Neural progenitor cell (in vitro differentiated cells): ENCODE measurements around the gene CD46. TPM values are rescaled to one million over a fixed set of nuclear protein-coding genes. Genes with fewer than 3 reads are reported as not detected.

Source experiments
- DNase-seq: peaks from one replicate; pipeline ENCODE4 v3.0.0-alpha.2; 2016; ENCODE audit warnings: low spot score
- H2AFZ ChIP-seq: fragments of 200-600 bp; sonication (generic); replicated peaks from 2 replicates; pipeline ENCODE4 v1.6.1; 2016; ENCODE audit warnings: antibody characterized with exemption
- H3F3A ChIP-seq: fragments of 200-600 bp; sonication (generic); 2 replicates; pipeline ENCODE4 v1.6.1; 2016; ENCODE audit warnings: antibody characterized with exemption, low read depth
- H3K27ac ChIP-seq: fragments of 200-600 bp; sonication (generic); 2 replicates; pipeline ENCODE4 v1.5.1; 2016; ENCODE audit warnings: mild to moderate bottlenecking
- H3K27me3 ChIP-seq: fragments of 200-600 bp; sonication (generic); 2 replicates; pipeline ENCODE4 v1.6.1; 2016; ENCODE audit warnings: mild to moderate bottlenecking, moderate library complexity
- H3K36me3 ChIP-seq: fragments of 200-600 bp; sonication (generic); 2 replicates; pipeline ENCODE4 v1.5.1; 2016
- H3K4me1 ChIP-seq: fragments of 200-600 bp; sonication (generic); 2 replicates; pipeline ENCODE4 v1.6.1; 2016; ENCODE audit warnings: mixed run types
- H3K4me2 ChIP-seq: fragments of 200-600 bp; sonication (generic); 2 replicates; pipeline ENCODE4 v1.6.1; 2016
- H3K4me3 ChIP-seq: fragments of 200-600 bp; sonication (generic); 2 replicates; pipeline ENCODE4 v1.5.1; 2016
- H3K79me2 ChIP-seq: fragments of 200-600 bp; sonication (generic); 2 replicates; pipeline ENCODE4 v1.6.1; 2016; ENCODE audit warnings: low read depth
- H3K9ac ChIP-seq: fragments of 200-600 bp; sonication (generic); 2 replicates; pipeline ENCODE4 v1.6.1; 2016
- H3K9me3 ChIP-seq: fragments of 200-600 bp; sonication (generic); 2 replicates; pipeline ENCODE4 v1.5.1; 2016; ENCODE audit warnings: low read depth
- H4K20me1 ChIP-seq: fragments of 200-600 bp; sonication (generic); 2 replicates; pipeline ENCODE4 v1.6.1; 2016; ENCODE audit warnings: low read depth
- H3K27ac Mint-ChIP-seq: 3 replicates; pipeline ENCODE4 v1.8.0; 2021; ENCODE audit warnings: mixed read lengths
- H3K27me3 Mint-ChIP-seq: 2 replicates; pipeline ENCODE4 v1.8.0; 2022; ENCODE audit warnings: low read depth, mild to moderate bottlenecking, inconsistent platforms, moderate library complexity, mixed read lengths; ENCODE audit not compliant: insufficient read depth
- H3K36me3 Mint-ChIP-seq: 3 replicates; pipeline ENCODE4 v1.8.0; 2021; ENCODE audit warnings: mixed read lengths
- H3K4me1 Mint-ChIP-seq: 3 replicates; pipeline ENCODE4 v1.8.0; 2021; ENCODE audit warnings: mixed read lengths
- H3K4me3 Mint-ChIP-seq: 3 replicates; pipeline ENCODE4 v1.8.0; 2021; ENCODE audit warnings: mild to moderate bottlenecking, moderate library complexity, mixed read lengths
- H3K9me3 Mint-ChIP-seq: 3 replicates; pipeline ENCODE4 v1.8.0; 2020; ENCODE audit warnings: mixed read lengths
- CTCF ChIP-seq: fragments of 200-600 bp; sonication (generic); IDR thresholded peaks from 2 replicates; pipeline ENCODE4 v1.5.1; 2017; ENCODE audit warnings: antibody characterized with exemption, mild to moderate bottlenecking
- EZH2 ChIP-seq: fragments of 200-600 bp; sonication (generic); IDR thresholded peaks from 2 replicates; pipeline ENCODE4 v1.6.1; 2017; ENCODE audit warnings: antibody characterized with exemption, mild to moderate bottlenecking, moderate library complexity
- EZH2phosphoT487 ChIP-seq: fragments of 200-600 bp; sonication (generic); IDR thresholded peaks from 2 replicates; pipeline ENCODE4 v1.6.1; 2017; ENCODE audit warnings: antibody characterized with exemption
- total RNA-seq: library from RNA; depleted of rRNA; stranded (reverse); fragments of >200 nt; gene quantifications from 2 replicates; pipeline ENCODE4 v1.2.3, GENCODE V29; 2015; ENCODE audit warnings: low replicate concordance

The CD46 gene
- total RNA-seq, 1 donor from 2014 or later = 186 TPM

GRCh38 chr1:207828485-207829158 lies 76.8 kb downstream of the CD46 start:
- no peak overlapping the region for H3K4me3 Mint-ChIP-seq
- peaks cover 2% of the 10 kb centered on the region for H3K9me3 Mint-ChIP-seq

GRCh38 chr1:207829576-207829975 lies 77.7 kb downstream of the CD46 start:
- peaks cover 14% of the 10 kb centered on the region for H3K4me1 Mint-ChIP-seq
- Histone ChIP-seq H2AFZ (no peak overlapping the region), H3K9ac (no peak overlapping the region), H4K20me1 (no peaks in the 10 kb centered on the region), H3K79me2 (no peaks in the 10 kb centered on the region), H3K27me3 (no peaks in the 10 kb centered on the region), H3K4me1 (no peaks in the 10 kb centered on the region), H3K4me3 (no peak overlapping the region), H3K9me3 (no peaks in the 10 kb centered on the region), H3K4me2 (no peak overlapping the region), H3K27ac (no peak overlapping the region), H3F3A (no peaks in the 10 kb centered on the region), H3K36me3 (no peaks in the 10 kb centered on the region)
- DNase-seq = no peak
- no peak overlapping the region for H3K27ac Mint-ChIP-seq
- H3K36me3 Mint-ChIP-seq = no peaks in the 10 kb centered on the region
- H3K27me3 Mint-ChIP-seq = no peaks in the 10 kb centered on the region
- H3K9me3 Mint-ChIP-seq = no peaks in the 10 kb centered on the region
- H3K4me3 Mint-ChIP-seq = no peak overlapping the region
- TF ChIP-seq EZH2 (no peak), EZH2phosphoT487 (no peak), CTCF (no peak)

More at GRCh38 chr1:207828485-207829158, 76.8 kb downstream of the CD46 start:
- no peak for TF ChIP-seq EZH2phosphoT487
- peak; percentile 65 for TF ChIP-seq CTCF
- no peak for TF ChIP-seq EZH2
- Histone ChIP-seq H3K27me3 (no peaks in the 10 kb centered on the region), H3K36me3 (no peaks in the 10 kb centered on the region), H3K4me1 (no peaks in the 10 kb centered on the region), H4K20me1 (no peaks in the 10 kb centered on the region), H3K4me2 (no peak overlapping the region), H3F3A (no peaks in the 10 kb centered on the region), H3K27ac (no peak overlapping the region), H3K79me2 (no peaks in the 10 kb centered on the region), H3K9me3 (no peaks in the 10 kb centered on the region), H3K4me3 (no peak overlapping the region), H3K9ac (no peak overlapping the region), H2AFZ (no peak overlapping the region)
- H3K36me3 Mint-ChIP-seq = no peaks in the 10 kb centered on the region
- H3K27ac Mint-ChIP-seq = no peak overlapping the region
- DNase-seq = peak; percentile 70
- peaks cover 4% of the 10 kb centered on the region for H3K27me3 Mint-ChIP-seq
- H3K4me1 Mint-ChIP-seq = peaks cover 23% of the 10 kb centered on the region

GRCh38 chr1:207830788-207831187 lies 78.9 kb downstream of the CD46 start:
- Histone ChIP-seq H3F3A (no peaks in the 10 kb centered on the region), H3K79me2 (no peaks in the 10 kb centered on the region), H3K36me3 (no peaks in the 10 kb centered on the region), H3K9me3 (no peaks in the 10 kb centered on the region), H3K4me2 (no peak overlapping the region), H3K4me1 (no peaks in the 10 kb centered on the region), H2AFZ (no peak overlapping the region), H3K27ac (no peak overlapping the region), H3K9ac (no peak overlapping the region), H3K27me3 (no peaks in the 10 kb centered on the region), H3K4me3 (no peak overlapping the region), H4K20me1 (no peaks in the 10 kb centered on the region)
- no peaks in the 10 kb centered on the region for H3K9me3 Mint-ChIP-seq
- peaks cover 5% of the 10 kb centered on the region for H3K36me3 Mint-ChIP-seq
- TF ChIP-seq EZH2phosphoT487 (no peak), EZH2 (no peak), CTCF (no peak)
- peaks cover 12% of the 10 kb centered on the region for H3K4me1 Mint-ChIP-seq
- H3K27me3 Mint-ChIP-seq = peaks cover 2% of the 10 kb centered on the region
- no peak for DNase-seq
- no peak overlapping the region for H3K4me3 Mint-ChIP-seq
- H3K27ac Mint-ChIP-seq = no peak overlapping the region
